Tibial nerve (tissue), 4 donors: Measurements from ENCODE around the gene GRIP2. TPM values are rescaled to one million over a fixed set of nuclear protein-coding genes. Genes with fewer than 3 reads are reported as not detected.

Experiments used
- small RNA-seq: library from RNA; depleted of rRNA; stranded (forward); fragments of <200 nt; gene quantifications from one replicate; pipeline ENCODE3, GENCODE V24; 2016
- total RNA-seq, 4 donors: library from RNA; depleted of rRNA; stranded (reverse); fragments of >200 nt; gene quantifications; one replicate each; pipeline ENCODE4 v1.1.0, GENCODE V29; 2016

GRIP2 gene
- total RNA-seq, 4 donors from 2014 or later: 0.21 to 1.5 (median 0.99) TPM

Small RNA genes lying within 50 kb of the gene (small RNA-seq; reads per million reads assigned to genes)
- not detected for gene RNU6-905P

Other genes with a start within 250 kb of the GRIP2 start
- 10 to 100 TPM; 11.8 to 24.9 (median 13.5) TPM for gene SLC6A6, start 137.7 kb downstream of the GRIP2 start, total RNA-seq
- 10 to 100 TPM; 13.5 to 34.3 (median 27.1) TPM for gene CCDC174, start 111.4 kb upstream of the GRIP2 start, total RNA-seq
- gene C3orf20, start 134.8 kb upstream of the GRIP2 start, total RNA-seq: not detected